ENCODE results near the gene ANKRD55. TPM values are rescaled to one million over a fixed set of nuclear protein-coding genes. Genes with fewer than 3 reads are reported as not detected.

Gene ANKRD55
- 0.40 TPM in 1 of 2 replicates, not detected in the other for total RNA-seq

GRCh38 chr5:56233230-56233629 is at the start of gene ANKRD55:
Gene ANKRD55, minus strand, starts transcription at chr5:56233330. Its CDS starts 417 bp downstream, at chr5:56232913.

Other genes with a start within 250 kb of the ANKRD55 start
- 306 and 408 TPM in 2 replicates for gene IL6ST, start 238.4 kb downstream of the ANKRD55 start, total RNA-seq

Data from epithelial cell of alveolus of lung (primary cell).